Measurements from ENCODE around the gene SETDB1. TPM values are rescaled to one million over a fixed set of nuclear protein-coding genes. Genes with fewer than 3 reads are reported as not detected.

The SETDB1 gene
- total RNA-seq, 1 donor = 47.3 TPM

- Histone ChIP-seq H3K9me3 (ENCODE audit: low read depth, low read length) (no peaks in the 10 kb centered on the region), H3K4me1 (ENCODE audit: insufficient read depth, low read length) (peaks cover 31% of the 10 kb centered on the region), H3K27me3 (ENCODE audit: insufficient read depth, low read length) (no peaks in the 10 kb centered on the region)
These were observed 86.7 kb downstream of the SETDB1 start for GRCh38 chr1:151012684-151013471.

DNA sequence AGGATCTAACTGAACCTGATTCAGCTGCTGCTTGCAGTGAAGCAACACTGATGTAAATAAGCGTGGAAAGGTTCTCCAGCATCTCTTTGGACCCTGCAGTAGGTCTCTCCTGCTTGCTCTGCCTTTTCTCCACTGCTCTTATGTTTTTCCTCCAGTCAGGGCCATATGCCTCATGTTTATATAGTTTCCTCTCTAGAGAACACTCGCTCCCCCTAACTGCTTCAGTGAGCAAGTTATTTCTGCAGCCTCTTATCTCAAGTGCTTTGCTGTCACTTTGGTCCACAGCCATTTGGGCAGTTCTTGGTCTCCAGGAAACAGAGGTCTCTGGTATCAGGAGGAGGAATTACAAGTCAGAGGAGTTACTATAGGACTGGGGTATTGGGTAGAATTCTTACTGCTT, 87.4 kb downstream of the SETDB1 start:
- Histone ChIP-seq H3K9me3 (ENCODE audit: low read depth, low read length) (no peaks in the 10 kb centered on the region), H3K27me3 (ENCODE audit: insufficient read depth, low read length) (no peaks in the 10 kb centered on the region), H3K4me3 (ENCODE audit: low read length) (no peak overlapping the region), H3K4me1 (ENCODE audit: insufficient read depth, low read length) (peaks cover 29% of the 10 kb centered on the region)

More at GRCh38 chr1:151012684-151013471, 86.7 kb downstream of the SETDB1 start:
- H3K4me3 ChIP-seq (ENCODE audit: low read length) = no peak overlapping the region

Other genes with a start within 250 kb of the SETDB1 start
- gene GOLPH3L, start 229.2 kb upstream of the SETDB1 start, total RNA-seq = 1.4 TPM
- 3.3 TPM for gene HORMAD1, start 205.5 kb upstream of the SETDB1 start, total RNA-seq
- gene CTSS, start 160.6 kb upstream of the SETDB1 start, total RNA-seq = 1,898 TPM
- gene CTSK, start 118.1 kb upstream of the SETDB1 start, total RNA-seq = 8.1 TPM
- 38.5 TPM for gene ARNT, start 49.8 kb upstream of the SETDB1 start, total RNA-seq
- gene CTXND2, start 39.2 kb upstream of the SETDB1 start, total RNA-seq = not detected
- gene CERS2, start 48.5 kb downstream of the SETDB1 start, total RNA-seq = 84.8 TPM
- gene ANXA9, start 55.9 kb downstream of the SETDB1 start, total RNA-seq = 0.10 TPM
- 14.4 TPM for gene MINDY1, start 80.5 kb downstream of the SETDB1 start, total RNA-seq
- 18.2 TPM for gene PRUNE1, start 82.1 kb downstream of the SETDB1 start, total RNA-seq
- 0.10 TPM for gene BNIPL, start 110.2 kb downstream of the SETDB1 start, total RNA-seq
- 0.31 TPM for gene C1orf56, start 121.4 kb downstream of the SETDB1 start, total RNA-seq
- gene CDC42SE1, start 133.3 kb downstream of the SETDB1 start, total RNA-seq = 250 TPM
- gene MLLT11, start 134.0 kb downstream of the SETDB1 start, total RNA-seq = 4.6 TPM
- 22.0 TPM for gene GABPB2, start 144.4 kb downstream of the SETDB1 start, total RNA-seq
- gene SEMA6C, start 220.3 kb downstream of the SETDB1 start, total RNA-seq = 0.52 TPM
- 4.6 TPM for gene TNFAIP8L2, start 230.3 kb downstream of the SETDB1 start, total RNA-seq
- 1.3 TPM for gene LYSMD1, start 239.5 kb downstream of the SETDB1 start, total RNA-seq
- 41.6 TPM for gene SCNM1, start 239.8 kb downstream of the SETDB1 start, total RNA-seq
- gene TMOD4, start 249.6 kb downstream of the SETDB1 start, total RNA-seq = not detected

Measured in mononuclear cell (primary cell).